Ovary (tissue), 3 donors: ENCODE data around the gene ZNF511.

Source experiments
- CTCF ChIP-seq, 3 donors: fragments of 450-650 bp in 2 of 3; fragments of 200-600 bp in 1 of 3; IDR thresholded peaks; one replicate each; pipeline versions ENCODE4 v1.5.1 to v1.8.0; 2016 to 2022; ENCODE audit warnings: antibody characterized with exemption in 3 of 3, mild to moderate bottlenecking in 1 of 3
- EP300 ChIP-seq: sonication (generic); formaldehyde crosslinking; IDR thresholded peaks from one replicate; pipeline ENCODE4 v1.6.1; 2017; ENCODE audit warnings: antibody characterized with exemption
- POLR2A ChIP-seq: fragments of 450-650 bp; IDR thresholded peaks from one replicate; pipeline ENCODE4 v1.6.1; 2017; ENCODE audit warnings: antibody characterized with exemption, mild to moderate bottlenecking, moderate library complexity
- donor health status: DM: no; HTN: no; CAD: no.

GRCh38 chr10:133298466-133298865, 10.2 kb upstream of the ZNF511 start:
- no peak for TF ChIP-seq CTCF (IDR thresholded peaks at IDR 0.05)
- TF ChIP-seq POLR2A: no peak
- no peak for TF ChIP-seq EP300
